GM23248 (cell line): ENCODE data around the gene KRT14. TPM values are rescaled to one million over a fixed set of nuclear protein-coding genes. Genes with fewer than 3 reads are reported as not detected.
"Not testable (repeated sequence)": the region's sequence is repeated elsewhere in the genome, so short reads cannot be mapped to it uniquely, and the experiment has no call there.

Experiments
- DNase-seq: peaks from one replicate; pipeline ENCODE4 v3.0.0-alpha.2; 2015
- H2AFZ ChIP-seq: fragments of 200-600 bp; sonication (generic); 2 replicates; pipeline ENCODE4 v1.6.1; 2016; ENCODE audit warnings: antibody characterized with exemption
- H3F3A ChIP-seq: fragments of 200-600 bp; sonication (generic); 2 replicates; pipeline ENCODE4 v1.6.1; 2016; ENCODE audit warnings: mild to moderate bottlenecking, antibody characterized with exemption, mixed run types; ENCODE audit not compliant: insufficient read depth
- H3K27ac ChIP-seq: fragments of 200-600 bp; sonication (generic); 2 replicates; pipeline ENCODE4 v1.5.1; 2016; ENCODE audit warnings: mild to moderate bottlenecking
- H3K27me3 ChIP-seq: fragments of 200-600 bp; sonication (generic); replicated peaks from 2 replicates; pipeline ENCODE4 v1.6.1; 2016; ENCODE audit warnings: mild to moderate bottlenecking; ENCODE audit not compliant: insufficient read depth
- H3K36me3 ChIP-seq: fragments of 200-600 bp; sonication (generic); 2 replicates; pipeline ENCODE4 v1.6.1; 2016; ENCODE audit warnings: low read depth, mild to moderate bottlenecking
- H3K4me1 ChIP-seq: fragments of 200-600 bp; sonication (generic); 2 replicates; pipeline ENCODE4 v1.6.1; 2016; ENCODE audit warnings: mild to moderate bottlenecking; ENCODE audit not compliant: insufficient read depth
- H3K4me2 ChIP-seq: fragments of 200-600 bp; sonication (generic); one replicate; pipeline ENCODE4 v1.6.1; 2016; ENCODE audit warnings: mild to moderate bottlenecking; ENCODE audit not compliant: unreplicated experiment
- H3K4me3 ChIP-seq: fragments of 200-600 bp; sonication (generic); 2 replicates; pipeline ENCODE4 v1.5.1; 2016; ENCODE audit warnings: mild to moderate bottlenecking
- H3K79me2 ChIP-seq: fragments of 200-600 bp; sonication (generic); 2 replicates; pipeline ENCODE4 v1.6.1; 2016; ENCODE audit warnings: mild to moderate bottlenecking; ENCODE audit not compliant: insufficient read depth
- H3K9ac ChIP-seq: fragments of 200-600 bp; sonication (generic); 2 replicates; pipeline ENCODE4 v1.6.1; 2016; ENCODE audit warnings: mild to moderate bottlenecking
- H3K9me2 ChIP-seq: fragments of 200-600 bp; sonication (generic); 2 replicates; pipeline ENCODE4 v1.6.1; 2016; ENCODE audit warnings: mixed run types, mild to moderate bottlenecking, moderate library complexity; ENCODE audit not compliant: insufficient read depth
- H3K9me3 ChIP-seq: fragments of 200-600 bp; sonication (generic); one replicate; pipeline ENCODE4 v1.6.1; 2017; ENCODE audit warnings: low read depth
- H4K20me1 ChIP-seq: fragments of 200-600 bp; sonication (generic); 2 replicates; pipeline ENCODE4 v1.6.0; 2016; ENCODE audit not compliant: insufficient read depth
- EZH2 ChIP-seq: fragments of 200-600 bp; sonication (generic); IDR thresholded peaks from 2 replicates; pipeline ENCODE4 v1.6.1; 2018; ENCODE audit warnings: antibody characterized with exemption, mild to moderate bottlenecking; ENCODE audit not compliant: insufficient read depth, poor library complexity, severe bottlenecking
- EZH2phosphoT487 ChIP-seq: fragments of 200-600 bp; sonication (generic); IDR thresholded peaks from 2 replicates; pipeline ENCODE4 v1.6.1; 2018; ENCODE audit warnings: antibody characterized with exemption, moderate library complexity, mild to moderate bottlenecking, low read depth; ENCODE audit not compliant: insufficient read depth
- whole genome bisulfite sequencing, 2 experiments: methylation state at CpG; one replicate each; pipeline ENCODE4 v1.1.6; 2015 to 2017; ENCODE audit warnings: low lambda C conversion rate in 2 of 2, low coverage in 1 of 2; ENCODE audit errors: missing lambda C conversion rate in 2 of 2; 5-methylcytosine and 5-hydroxymethylcytosine counted together
- in situ Hi-C: fragments of 300-500 bp; cut with MboI; formaldehyde crosslinking; loops from 2 replicates; pipeline ENCODE4 v1.15.0; 2020
- polyA plus RNA-seq: library from polyadenylated mRNA; unstranded; fragments of >200 nt; fragmentation: Nextera tagmentation; extraction: Ambion mirVana; gene quantifications from 2 replicates; pipeline ENCODE4 v1.2.1, GENCODE V29; 2016
- total RNA-seq: library from RNA; depleted of rRNA; stranded (reverse); fragments of >200 nt; shearing (Covaris generic); gene quantifications from 2 replicates; pipeline ENCODE4 v1.2.3, GENCODE V29; 2014

The KRT14 gene
- total and polyA plus RNA-seq, 2 experiments from 2014 or later, result 0.93 TPM; not detected in 1

- DNase-seq, result no peak
Observed at GRCh38 chr17:41610965-41611640, 24.4 kb upstream of the KRT14 start.

GRCh38 chr17:41610061-41610517, 23.4 kb upstream of the KRT14 start:
- H3K4me1 ChIP-seq, H3K9me3 ChIP-seq, H2AFZ ChIP-seq, H4K20me1 ChIP-seq, H3K4me3 ChIP-seq, H3K4me2 ChIP-seq, in situ Hi-C loops, H3K79me2 ChIP-seq, H3K9me2 ChIP-seq, H3F3A ChIP-seq, H3K27ac ChIP-seq, H3K36me3 ChIP-seq, H3K9ac ChIP-seq: not testable (repeated sequence)
- peak; percentile 24 for DNase-seq
- peaks cover 11% of the 10 kb centered on the region; the same call in 1 of the 2 replicates for H3K27me3 ChIP-seq
- 6 to 10% methylated on average over 10 of the region's 10 CpGs for WGBS, 2 experiments

More at GRCh38 chr17:41610965-41611640, 24.4 kb upstream of the KRT14 start:
- Histone ChIP-seq H3K4me1 (peaks cover 5% of the 10 kb centered on the region; the same call in 1 of the 2 replicates), H3K9me3 (no peaks in the 10 kb centered on the region), H3K4me2 (no peak overlapping the region), H3K36me3 (no peaks in the 10 kb centered on the region), H3K9ac (no peak overlapping the region), H3F3A (no peaks in the 10 kb centered on the region), H2AFZ (no peak overlapping the region), H3K9me2 (no peaks in the 10 kb centered on the region), H3K4me3 (no peak overlapping the region), H4K20me1 (no peaks in the 10 kb centered on the region), H3K27ac (no peak overlapping the region), H3K27me3 (peaks cover 11% of the 10 kb centered on the region), H3K79me2 (no peaks in the 10 kb centered on the region)
- WGBS, 2 experiments, result 79 to 80% methylated on average over 25 of the region's 25 CpGs
- in situ Hi-C loops, result no loop called here
- TF ChIP-seq EZH2 (no peak), EZH2phosphoT487 (no peak)

- H3K4me1 ChIP-seq, H3K27ac ChIP-seq, H3K4me2 ChIP-seq, H3K9me2 ChIP-seq, H3K36me3 ChIP-seq, in situ Hi-C loops, H3K79me2 ChIP-seq, H3F3A ChIP-seq, H3K4me3 ChIP-seq, DNase-seq, H2AFZ ChIP-seq, H3K9ac ChIP-seq, H4K20me1 ChIP-seq, H3K9me3 ChIP-seq: not testable (repeated sequence)
- peaks cover 25% of the 10 kb centered on the region for H3K27me3 ChIP-seq
- WGBS, 2 experiments, result 27 to 44% methylated on average over 4 of the region's 4 CpGs
Observed at GRCh38 chr17:41606930-41607329, 20.2 kb upstream of the KRT14 start.

- 39 to 40% methylated on average over 2 of the region's 2 CpGs for WGBS, 2 experiments
- no peak overlapping the region for H2AFZ ChIP-seq
Observed at GRCh38 chr17:41602524-41602923, 15.8 kb upstream of the KRT14 start.

GRCh38 chr17:41600318-41600717, 13.6 kb upstream of the KRT14 start:
- Histone ChIP-seq H3K9ac (no peak overlapping the region), H3F3A (no peaks in the 10 kb centered on the region), H3K79me2 (no peaks in the 10 kb centered on the region), H4K20me1 (no peaks in the 10 kb centered on the region), H3K4me2 (no peak overlapping the region), H3K27me3 (peaks cover 27% of the 10 kb centered on the region), H2AFZ (no peak overlapping the region), H3K36me3 (no peaks in the 10 kb centered on the region), H3K4me1 (no peaks in the 10 kb centered on the region), H3K9me2 (no peaks in the 10 kb centered on the region), H3K9me3 (no peaks in the 10 kb centered on the region), H3K27ac (no peak overlapping the region), H3K4me3 (no peak overlapping the region)
- TF ChIP-seq EZH2 (no peak), EZH2phosphoT487 (no peak)
- in situ Hi-C loops, result no loop called here
- no peak for DNase-seq
- WGBS, 2 experiments, result 44 to 53% methylated on average over 4 of the region's 4 CpGs

More at GRCh38 chr17:41602524-41602923, 15.8 kb upstream of the KRT14 start:
- H3K9me2 ChIP-seq, result no peaks in the 10 kb centered on the region
- no peaks in the 10 kb centered on the region for H3F3A ChIP-seq
- in situ Hi-C loops, result no loop called here
- H3K4me1 ChIP-seq, result no peaks in the 10 kb centered on the region
- H3K4me3 ChIP-seq, result no peak overlapping the region
- H3K9me3 ChIP-seq, result no peaks in the 10 kb centered on the region
- TF ChIP-seq EZH2 (no peak), EZH2phosphoT487 (no peak)
- H4K20me1 ChIP-seq, result no peaks in the 10 kb centered on the region
- no peak overlapping the region for H3K9ac ChIP-seq
- H3K4me2 ChIP-seq, result no peak overlapping the region
- peaks cover 24% of the 10 kb centered on the region for H3K27me3 ChIP-seq
- H3K27ac ChIP-seq, result no peak overlapping the region
- DNase-seq, result no peak
- H3K36me3 ChIP-seq, result no peaks in the 10 kb centered on the region
- H3K79me2 ChIP-seq, result no peaks in the 10 kb centered on the region
